T-helper 17 cell (primary cell): ENCODE data around the gene PRKAR1A. TPM values are rescaled to one million over a fixed set of nuclear protein-coding genes. Genes with fewer than 3 reads are reported as not detected.
A peak's percentile ranks its signal among the peaks of the same experiment; 100 is the strongest.

Experiments
- ATAC-seq: fragments of 150-1000 bp; cut with Tn5 transposase; 2 replicates; pipeline ENCODE4 v1.10.0; 2021; ENCODE audit warnings: mild to moderate bottlenecking, moderate library complexity
- DNase-seq, 3 donors: peaks; one replicate each; pipeline versions ENCODE4 v3.0.0 to v3.0.0-alpha.2; 2020 to 2021
- H3K9me3 ChIP-seq: one replicate; pipeline ENCODE4 v1.7.0; 2013; ENCODE audit warnings: low read length, mild to moderate bottlenecking; ENCODE audit not compliant: control insufficient read depth, poor library complexity, severe bottlenecking
- H3K27ac Mint-ChIP-seq: one replicate; pipeline ENCODE4 v1.8.0; 2022; ENCODE audit warnings: mild to moderate bottlenecking, moderate library complexity, mixed read lengths
- H3K27me3 Mint-ChIP-seq: one replicate; pipeline ENCODE4 v1.8.0; 2022; ENCODE audit warnings: mixed read lengths
- H3K36me3 Mint-ChIP-seq: one replicate; pipeline ENCODE4 v1.8.0; 2022; ENCODE audit warnings: low read depth, mixed read lengths
- H3K4me1 Mint-ChIP-seq: one replicate; pipeline ENCODE4 v1.8.0; 2022; ENCODE audit warnings: mild to moderate bottlenecking, mixed read lengths
- H3K4me3 Mint-ChIP-seq: one replicate; pipeline ENCODE4 v1.8.0; 2022; ENCODE audit warnings: mild to moderate bottlenecking, moderate library complexity, mixed read lengths
- total RNA-seq, 4 donors: library from RNA in 2 of 4; stranded (reverse) in 2 of 4; gene quantifications; one replicate each; pipeline ENCODE4 v1.2.3 and lab custom pipeline; 2022 to 2026

Gene PRKAR1A
- total RNA-seq, 2 donors from 2014 or later: 133 to 146 TPM

DNA sequence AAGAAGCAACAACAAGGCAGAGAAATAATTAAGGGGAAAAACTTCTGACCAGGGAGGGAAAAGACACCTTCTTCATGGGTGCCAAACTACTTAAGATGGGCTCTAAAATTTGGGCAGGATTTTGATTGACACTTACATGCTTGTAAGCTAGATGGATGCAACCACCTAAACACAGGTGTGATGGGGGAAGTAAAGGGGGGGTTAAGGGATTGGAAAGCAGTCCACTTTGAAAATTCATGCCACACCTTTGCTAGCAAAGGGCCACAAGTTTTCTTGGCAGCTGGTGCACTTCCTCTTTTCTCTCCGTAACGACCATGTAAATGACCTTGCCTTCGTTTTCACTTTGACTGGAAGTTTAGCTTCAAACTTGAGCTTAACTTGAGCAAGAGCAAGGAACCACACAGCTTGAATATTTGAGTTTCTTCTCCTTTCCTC is 14.3 kb upstream of the PRKAR1A start:
- H3K9me3 ChIP-seq: no peaks in the 10 kb centered on the region
- DNase-seq (no peak), ATAC-seq (peak; percentile 60)
- peak overlapping the region; percentile 63 for H3K4me3 Mint-ChIP-seq
- peaks cover 5% of the 10 kb centered on the region for H3K36me3 Mint-ChIP-seq
- H3K4me1 Mint-ChIP-seq: peaks cover 16% of the 10 kb centered on the region
- H3K27ac Mint-ChIP-seq: peak overlapping the region; percentile 62
- peaks cover 16% of the 10 kb centered on the region for H3K27me3 Mint-ChIP-seq

DNA sequence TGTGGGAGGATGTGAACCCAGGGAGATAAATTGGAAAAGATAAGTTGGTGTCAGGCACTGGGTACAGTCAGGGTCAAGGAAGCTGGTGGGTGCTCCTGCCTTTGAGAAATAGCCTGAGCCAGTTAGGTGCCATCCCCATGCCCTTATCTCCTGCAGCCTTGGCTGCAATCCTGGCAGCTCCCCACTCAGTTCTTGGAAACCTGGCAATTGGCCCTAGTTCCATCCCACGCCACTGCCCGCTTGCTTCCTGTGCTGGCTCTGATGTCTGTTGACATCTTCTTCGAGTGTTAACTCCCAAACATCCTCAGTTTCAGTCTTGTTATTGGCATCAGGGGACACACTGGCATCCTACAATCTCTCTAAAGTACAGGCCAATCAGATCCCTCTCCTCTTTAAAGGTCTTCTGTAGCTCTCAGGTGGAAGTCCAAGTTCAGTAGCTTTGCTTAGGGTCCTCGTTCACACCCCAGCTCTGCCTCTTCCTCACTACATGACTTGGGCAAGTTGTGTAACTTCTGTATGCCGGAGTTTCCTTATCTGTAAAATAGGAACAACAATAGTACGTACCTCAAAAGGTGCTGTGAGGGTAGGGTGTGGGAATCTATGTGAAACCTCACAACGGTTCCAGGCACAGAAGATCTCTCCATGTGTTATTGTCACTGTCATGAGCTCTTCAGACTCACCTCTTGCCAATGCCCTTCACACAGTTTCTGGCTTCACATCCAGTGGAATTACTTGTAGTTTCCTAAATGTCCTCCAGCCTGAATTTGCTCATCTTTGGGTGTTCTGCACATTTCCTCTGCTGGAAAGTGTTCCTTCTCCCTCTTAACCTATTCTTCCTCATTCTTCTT is 13.5 kb upstream of the PRKAR1A start:
- no peak for DNase-seq
- no peaks in the 10 kb centered on the region for H3K9me3 ChIP-seq
- Mint-ChIP-seq H3K4me1 (peaks cover 16% of the 10 kb centered on the region), H3K4me3 (peak overlapping the region; percentile 63), H3K27ac (peak overlapping the region; percentile 62), H3K36me3 (peaks cover 5% of the 10 kb centered on the region), H3K27me3 (peaks cover 16% of the 10 kb centered on the region)
- ATAC-seq: no peak

DNA sequence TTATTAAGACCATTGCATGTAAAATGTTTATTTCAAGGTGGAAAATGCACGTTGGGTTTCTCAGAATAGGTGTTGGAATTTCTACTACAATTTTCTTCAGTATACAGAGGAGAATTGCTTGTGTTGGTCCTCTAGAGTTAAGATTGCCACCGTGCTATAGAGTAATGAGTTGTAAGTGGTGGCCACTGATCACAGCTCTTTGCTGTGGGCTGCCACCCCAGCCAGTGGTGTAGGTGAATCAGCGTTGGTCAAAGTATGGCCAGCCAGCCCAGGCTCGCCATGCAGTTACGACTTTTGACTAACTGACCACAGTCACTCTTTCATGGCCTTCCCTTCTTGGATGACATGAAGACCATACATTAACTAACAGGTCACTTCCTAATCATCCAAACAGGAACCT is 12.6 kb upstream of the PRKAR1A start:
- H3K4me1 Mint-ChIP-seq: peaks cover 16% of the 10 kb centered on the region
- H3K27me3 Mint-ChIP-seq: peaks cover 16% of the 10 kb centered on the region
- DNase-seq (no peak), ATAC-seq (no peak)
- peaks cover 5% of the 10 kb centered on the region for H3K36me3 Mint-ChIP-seq
- no peak overlapping the region for H3K27ac Mint-ChIP-seq
- no peaks in the 10 kb centered on the region for H3K9me3 ChIP-seq
- H3K4me3 Mint-ChIP-seq: no peak overlapping the region

DNA sequence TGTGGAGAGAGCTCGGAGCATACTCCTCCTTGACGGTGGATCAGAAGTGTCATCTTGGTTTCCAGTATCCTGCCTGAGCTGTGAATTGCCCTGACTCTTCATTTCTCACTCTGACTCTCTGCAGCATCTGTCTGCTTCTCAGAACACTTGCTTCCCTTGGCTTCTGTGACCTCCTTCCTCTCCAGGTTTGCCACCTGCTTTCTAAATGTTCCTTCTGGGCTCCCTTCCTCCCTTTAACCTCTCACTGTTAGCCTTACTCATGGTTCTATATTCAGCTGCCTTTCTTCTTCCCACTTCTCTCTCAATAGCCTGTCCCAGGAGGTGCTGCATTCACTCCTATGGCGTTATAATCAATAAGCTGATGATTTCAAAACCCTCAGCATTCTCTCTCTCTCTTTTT is 11.2 kb upstream of the PRKAR1A start:
- Mint-ChIP-seq H3K27me3 (peaks cover 16% of the 10 kb centered on the region), H3K4me1 (peaks cover 15% of the 10 kb centered on the region), H3K4me3 (no peak overlapping the region), H3K27ac (no peak overlapping the region), H3K36me3 (peaks cover 5% of the 10 kb centered on the region)
- ATAC-seq: no peak
- H3K9me3 ChIP-seq: no peaks in the 10 kb centered on the region
- no peak for DNase-seq

DNA sequence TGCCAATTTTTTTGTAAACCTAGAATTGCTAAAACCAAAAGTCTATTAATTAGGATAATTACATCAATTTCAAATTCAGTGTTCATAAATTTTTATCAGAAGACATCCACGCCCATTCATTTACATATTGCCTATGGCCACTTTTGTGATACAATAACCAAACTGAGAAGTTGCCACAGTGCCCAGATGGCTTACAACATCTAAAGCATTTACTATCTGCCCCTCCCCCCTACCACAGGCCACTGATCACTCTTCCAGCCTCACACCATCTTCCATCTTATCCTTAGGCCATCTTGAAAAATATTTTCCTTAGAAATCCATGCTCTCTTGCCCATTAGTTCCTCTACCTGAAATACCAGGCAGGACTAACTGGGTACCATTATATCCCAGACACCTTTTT is 6.3 kb upstream of the PRKAR1A start:
- H3K27ac Mint-ChIP-seq: no peak overlapping the region
- no peaks in the 10 kb centered on the region for H3K9me3 ChIP-seq
- H3K36me3 Mint-ChIP-seq: peaks cover 2% of the 10 kb centered on the region
- H3K4me1 Mint-ChIP-seq: no peaks in the 10 kb centered on the region
- DNase-seq: no peak
- peaks cover 12% of the 10 kb centered on the region for H3K27me3 Mint-ChIP-seq
- no peak for ATAC-seq
- no peak overlapping the region for H3K4me3 Mint-ChIP-seq

DNA sequence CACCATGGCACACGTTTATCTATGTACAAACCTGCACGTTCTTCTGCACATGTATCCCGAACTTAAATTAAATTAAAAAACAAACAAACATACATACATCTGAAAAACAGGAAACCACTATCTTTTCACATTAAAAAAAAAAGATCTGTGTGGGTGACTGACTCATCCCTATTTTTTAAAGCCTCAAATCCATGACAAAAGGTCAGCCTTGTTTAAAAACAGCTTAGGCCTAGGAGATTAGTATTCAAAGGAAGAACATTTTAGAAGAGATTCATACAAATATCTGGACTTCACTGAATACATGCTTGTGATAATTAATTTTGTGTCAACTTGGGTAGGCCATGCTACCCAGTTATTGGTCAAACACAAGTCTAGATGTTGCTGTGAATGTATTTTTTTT is 4.7 kb upstream of the PRKAR1A start:
- H3K36me3 Mint-ChIP-seq: peaks cover 3% of the 10 kb centered on the region
- peaks cover 6% of the 10 kb centered on the region for H3K4me1 Mint-ChIP-seq
- H3K27me3 Mint-ChIP-seq: no peaks in the 10 kb centered on the region
- DNase-seq (no peak), ATAC-seq (no peak)
- H3K27ac Mint-ChIP-seq: no peak overlapping the region
- no peak overlapping the region for H3K4me3 Mint-ChIP-seq
- no peaks in the 10 kb centered on the region for H3K9me3 ChIP-seq

DNA sequence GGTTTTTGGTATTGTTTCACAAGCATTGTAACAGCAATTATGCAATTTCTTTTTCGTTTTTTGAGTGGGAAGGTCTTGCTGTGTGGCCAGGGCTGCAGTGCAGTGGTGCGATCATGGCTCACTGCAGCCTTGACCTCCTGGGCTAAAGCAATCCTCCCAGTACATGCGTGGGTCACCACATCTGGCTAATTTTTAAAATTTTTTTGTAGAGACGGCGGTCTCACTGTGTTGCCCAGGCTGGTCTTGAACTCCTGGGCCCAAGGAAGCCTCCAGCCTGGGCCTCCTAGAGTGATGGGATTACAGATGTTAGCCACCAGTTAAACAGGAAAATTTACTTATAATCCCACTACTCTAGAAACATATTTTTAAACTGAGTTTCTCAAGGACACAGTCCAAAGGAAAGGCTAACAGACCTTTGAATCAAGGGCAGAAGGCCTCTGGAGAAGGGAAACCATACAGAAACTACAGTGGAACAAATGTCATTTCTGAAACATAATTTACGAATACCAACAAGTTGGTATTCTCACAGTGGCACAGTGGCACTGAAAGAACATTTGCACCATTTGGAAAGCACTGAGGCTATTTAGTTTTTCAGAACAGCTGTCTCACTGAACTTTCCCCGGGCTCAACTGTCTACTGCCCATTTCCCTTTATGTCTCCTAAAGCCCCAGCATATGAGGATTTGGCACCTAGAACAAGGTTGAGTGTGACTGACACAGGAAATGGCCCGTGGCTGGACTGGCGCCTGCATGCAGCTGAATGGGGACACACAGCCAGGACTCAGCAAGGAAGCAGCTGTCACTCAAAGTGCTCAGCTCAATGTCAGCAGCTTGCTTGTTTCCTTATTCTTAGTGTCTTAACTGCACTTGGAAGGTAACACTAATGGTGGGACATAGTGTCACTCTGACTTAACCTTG is 2.8 kb upstream of the PRKAR1A start:
- Mint-ChIP-seq H3K36me3 (peaks cover 8% of the 10 kb centered on the region), H3K4me1 (peaks cover 23% of the 10 kb centered on the region), H3K27ac (peak overlapping the region; percentile 100), H3K4me3 (no peak overlapping the region), H3K27me3 (no peaks in the 10 kb centered on the region)
- ATAC-seq: no peak
- H3K9me3 ChIP-seq: no peaks in the 10 kb centered on the region
- DNase-seq: no peak

DNA sequence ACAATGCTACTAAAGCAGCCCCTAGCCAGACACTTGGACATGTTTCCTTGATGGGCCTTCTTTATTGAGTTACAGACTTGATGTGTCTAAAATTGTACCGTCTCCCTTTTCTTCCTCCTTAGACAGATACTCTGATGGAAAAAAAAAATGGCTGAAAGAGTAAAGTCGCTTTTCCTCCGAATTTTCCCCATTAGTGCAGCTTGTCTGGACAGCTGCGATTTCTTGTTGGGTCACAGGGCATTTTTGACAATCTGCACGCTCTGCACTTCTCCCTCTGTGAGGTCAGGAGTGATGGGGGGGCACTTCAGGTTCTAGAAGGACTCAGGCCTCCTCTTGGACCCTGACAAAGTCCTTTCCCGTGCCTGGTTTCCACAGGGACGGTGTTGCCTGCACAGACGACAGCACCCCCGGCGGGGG is 968 bp upstream of the PRKAR1A start:
- ATAC-seq (no peak), DNase-seq (no peak)
- Mint-ChIP-seq H3K27ac (peak overlapping the region; percentile 100), H3K27me3 (no peaks in the 10 kb centered on the region), H3K4me1 (peaks cover 33% of the 10 kb centered on the region), H3K36me3 (peaks cover 12% of the 10 kb centered on the region), H3K4me3 (peak overlapping the region; percentile 100)
- no peaks in the 10 kb centered on the region for H3K9me3 ChIP-seq

DNA sequence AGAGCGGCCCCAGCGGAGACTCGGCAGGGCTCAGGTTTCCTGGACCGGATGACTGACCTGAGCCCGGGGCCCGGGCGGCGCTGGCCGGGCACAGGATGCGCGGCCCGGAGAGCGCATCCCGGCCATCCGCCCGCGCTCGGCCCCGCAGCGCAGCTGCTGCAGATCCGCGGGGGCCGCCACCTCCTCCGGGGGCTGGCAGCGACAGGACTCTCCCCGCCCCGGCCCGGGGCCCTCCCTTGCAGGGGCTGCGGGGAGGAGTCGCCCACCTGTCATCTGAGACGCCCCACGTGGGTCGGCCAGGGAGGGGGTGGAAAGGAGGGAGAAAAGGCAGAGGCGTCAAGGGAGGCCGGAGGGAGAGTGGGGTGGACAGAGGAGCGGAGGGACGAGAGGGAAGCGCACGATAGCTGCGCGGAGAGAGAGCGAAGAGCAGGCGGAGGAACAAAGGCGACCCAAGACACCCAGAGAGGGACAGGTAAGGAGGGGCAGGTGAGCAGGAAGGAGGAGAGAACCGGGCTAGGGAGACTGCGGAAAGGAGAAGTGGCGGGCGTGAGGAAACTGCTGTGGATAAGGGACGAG is 471 bp upstream of the PRKAR1A start:
- H3K4me3 Mint-ChIP-seq: peak overlapping the region; percentile 100
- peak; percentile 68 for ATAC-seq
- H3K27me3 Mint-ChIP-seq: no peaks in the 10 kb centered on the region
- H3K4me1 Mint-ChIP-seq: peaks cover 33% of the 10 kb centered on the region
- H3K36me3 Mint-ChIP-seq: peaks cover 14% of the 10 kb centered on the region
- H3K9me3 ChIP-seq: no peaks in the 10 kb centered on the region
- H3K27ac Mint-ChIP-seq: peak overlapping the region; percentile 100
- DNase-seq: peak; percentile 52 to 65 (median 63)

DNA sequence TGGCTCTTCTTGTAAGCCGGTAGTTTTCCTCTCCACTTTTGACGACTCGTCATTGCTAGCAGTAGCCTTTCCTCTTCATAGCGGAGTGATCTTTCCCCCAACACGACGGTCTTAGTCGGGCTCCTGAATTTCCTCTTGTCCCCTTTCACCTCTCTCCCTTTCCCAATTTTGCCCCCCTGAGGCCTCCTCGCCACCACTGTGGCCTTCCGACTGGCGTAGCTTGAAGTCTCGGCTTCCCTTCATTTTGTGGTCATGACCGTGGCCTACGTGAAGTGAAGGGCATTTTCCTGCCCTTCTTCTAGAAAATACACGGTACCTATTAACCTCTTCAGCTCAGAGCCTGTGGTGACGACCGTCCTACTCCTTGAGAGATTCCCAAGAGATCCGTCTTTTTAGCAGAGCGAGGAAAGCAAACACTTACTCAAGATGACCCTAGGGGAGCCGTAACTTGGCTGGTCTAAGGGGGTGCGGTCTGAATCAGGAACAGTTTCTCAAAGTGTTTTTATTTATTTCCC is 787 bp downstream of the PRKAR1A start:
- peak overlapping the region; percentile 100 for H3K4me3 Mint-ChIP-seq
- H3K36me3 Mint-ChIP-seq: peaks cover 18% of the 10 kb centered on the region
- no peaks in the 10 kb centered on the region for H3K27me3 Mint-ChIP-seq
- no peaks in the 10 kb centered on the region for H3K9me3 ChIP-seq
- peaks cover 36% of the 10 kb centered on the region for H3K4me1 Mint-ChIP-seq
- DNase-seq: no peak
- no peak for ATAC-seq
- H3K27ac Mint-ChIP-seq: peak overlapping the region; percentile 100

DNA sequence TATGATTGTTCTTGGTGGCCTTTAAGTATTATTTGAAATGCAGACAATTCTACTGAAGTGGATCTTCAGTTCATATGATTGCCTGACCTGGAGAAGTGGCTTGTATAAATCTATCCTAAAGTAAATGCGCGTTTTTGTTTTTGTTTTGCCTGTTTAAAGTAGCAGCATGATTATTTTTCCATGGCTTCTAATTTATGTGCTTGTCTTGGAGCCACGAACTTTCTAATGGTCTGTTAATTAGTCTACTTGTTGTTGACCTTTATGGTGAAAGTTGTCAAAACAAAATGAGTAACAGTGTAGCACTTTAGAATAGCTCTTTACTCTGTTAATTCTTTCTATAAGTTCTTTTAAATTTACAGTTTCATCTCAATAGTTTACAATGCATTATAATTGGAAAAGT is 1.7 kb downstream of the PRKAR1A start:
- peak overlapping the region; percentile 100 for H3K4me3 Mint-ChIP-seq
- peaks cover 20% of the 10 kb centered on the region for H3K36me3 Mint-ChIP-seq
- no peaks in the 10 kb centered on the region for H3K27me3 Mint-ChIP-seq
- DNase-seq: no peak
- no peaks in the 10 kb centered on the region for H3K9me3 ChIP-seq
- peaks cover 37% of the 10 kb centered on the region for H3K4me1 Mint-ChIP-seq
- H3K27ac Mint-ChIP-seq: peak overlapping the region; percentile 100
- ATAC-seq: no peak

DNA sequence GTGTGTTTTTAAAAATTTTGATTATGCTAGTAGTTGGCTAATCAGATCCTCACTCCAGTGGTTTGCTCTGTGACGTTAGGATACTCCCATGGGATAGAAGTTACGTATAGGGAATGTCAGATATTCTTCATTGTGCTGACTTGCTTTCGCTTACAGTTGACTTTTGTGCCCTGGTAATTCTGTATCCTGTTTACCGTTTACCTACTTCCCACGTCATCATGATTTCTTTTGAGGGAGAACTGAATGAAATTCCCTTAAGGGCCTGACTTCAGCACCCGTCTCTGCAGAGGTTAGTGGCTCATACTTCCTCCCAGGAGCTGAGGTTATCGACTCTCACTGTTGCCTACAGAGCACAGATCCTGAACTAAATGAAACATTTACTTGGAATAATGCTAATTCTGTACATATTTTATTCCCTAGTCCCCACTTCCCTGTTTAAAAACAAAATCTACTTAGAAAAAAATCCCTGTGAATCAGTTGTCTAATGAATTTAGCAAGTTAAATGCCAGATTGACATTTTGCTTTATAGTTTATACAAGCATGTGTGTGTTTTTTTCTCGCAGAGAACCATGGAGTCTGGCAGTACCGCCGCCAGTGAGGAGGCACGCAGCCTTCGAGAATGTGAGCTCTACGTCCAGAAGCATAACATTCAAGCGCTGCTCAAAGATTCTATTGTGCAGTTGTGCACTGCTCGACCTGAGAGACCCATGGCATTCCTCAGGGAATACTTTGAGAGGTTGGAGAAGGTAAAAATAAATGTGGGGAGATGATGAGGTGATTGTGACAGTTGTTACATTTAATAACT is 2.8 kb downstream of the PRKAR1A start:
- Mint-ChIP-seq H3K4me1 (peaks cover 45% of the 10 kb centered on the region), H3K27ac (peak overlapping the region; percentile 100), H3K27me3 (no peaks in the 10 kb centered on the region), H3K36me3 (peaks cover 23% of the 10 kb centered on the region), H3K4me3 (peak overlapping the region; percentile 100)
- no peaks in the 10 kb centered on the region for H3K9me3 ChIP-seq
- DNase-seq: no peak
- ATAC-seq: no peak
